Metanephros (tissue), 2 donors: Measurements from ENCODE around the gene GIGYF2. TPM values are rescaled to one million over a fixed set of nuclear protein-coding genes. Genes with fewer than 3 reads are reported as not detected.

Experiments used
- small RNA-seq: library from RNA; depleted of rRNA; stranded (forward); fragments of <200 nt; gene quantifications from one replicate; pipeline ENCODE3, GENCODE V24; 2014; ENCODE audit warnings: low replicate concordance
- total RNA-seq: library from RNA; depleted of rRNA; stranded (reverse); fragments of >200 nt; gene quantifications from one replicate; pipeline ENCODE4 v1.2.3, GENCODE V29; 2014

Gene GIGYF2
- total RNA-seq: 101 TPM

GRCh38 chr2:232697059-232697806 is at the start of gene GIGYF2:
Gene GIGYF2, plus strand, starts transcription at chr2:232697331. Its CDS starts 37,867 bp downstream, at chr2:232735198.

GRCh38 chr2:232776435-232776834 is 79.3 kb downstream of the GIGYF2 start, which contains the start of gene KCNJ13:
Gene KCNJ13, minus strand, starts transcription at chr2:232776565. Its CDS starts 5,203 bp downstream, at chr2:232771362.

GRCh38 chr2:232870018-232870765 is 173.1 kb downstream of the GIGYF2 start, which contains the start of gene SNORC:
Gene SNORC, plus strand, starts transcription at chr2:232870264. Its CDS starts 78 bp downstream, at chr2:232870342.

Small RNA genes lying within 50 kb of the gene (small RNA-seq; reads per million reads assigned to genes)
- gene RF00019 (not detected), gene RN7SL359P (0.93 reads per million, percentile 81 among the genes with 10 or more reads in this experiment), gene RNU6-107P (not detected)

Other genes with a start within 250 kb of the GIGYF2 start
- not detected for gene ALPI, start 241.2 kb upstream of the GIGYF2 start, total RNA-seq
- gene ECEL1, start 209.5 kb upstream of the GIGYF2 start, total RNA-seq: 8.1 TPM
- 0.18 TPM for gene PRSS56, start 176.9 kb upstream of the GIGYF2 start, total RNA-seq
- gene CHRND, start 171.2 kb upstream of the GIGYF2 start, total RNA-seq: 5.5 TPM
- gene CHRNG, start 157.6 kb upstream of the GIGYF2 start, total RNA-seq: 9.5 TPM
- 7.3 TPM for gene TIGD1, start 146.8 kb upstream of the GIGYF2 start, total RNA-seq
- gene EIF4E2, start 146.6 kb upstream of the GIGYF2 start, total RNA-seq: 56.5 TPM
- 30.4 TPM for gene EFHD1, start 63.7 kb upstream of the GIGYF2 start, total RNA-seq
- 1.8 TPM for gene KCNJ13, start 79.2 kb downstream of the GIGYF2 start, total RNA-seq
- 0.93 TPM for gene SNORC, start 172.9 kb downstream of the GIGYF2 start, total RNA-seq